HepG2 (cell line): ENCODE measurements around the gene RSPRY1. TPM values are rescaled to one million over a fixed set of nuclear protein-coding genes. Genes with fewer than 3 reads are reported as not detected.

Experiments
- ATAC-seq: fragments of 200-7000 bp; cut with Tn5 transposase; 3 replicates; pipeline ENCODE4 v1.9.1; 2020; ENCODE audit warnings: mild to moderate bottlenecking, moderate library complexity
- BruUV-seq: library from RNA; stranded (reverse); fragments of 400-500 nt; replicated peaks from 2 replicates; lab custom pipeline; 2021; lab: Mats Ljungman, UMichigan
- CTCF ChIA-PET: fragments of 300-600 bp; formaldehyde crosslinking; extraction: SDS; loops from one replicate; lab custom pipeline; 2021; ENCODE audit warnings: low total read pairs, inconsistent platforms, low intra/inter-chr PET ratio; lab: Yijun Ruan, JAX
- POLR2A ChIA-PET: fragments of 350-600 bp; sonication (Branson Sonifier 250); formaldehyde crosslinking; loops from one replicate; lab custom pipeline; 2020; ENCODE audit warnings: antibody characterized with exemption, inconsistent platforms; lab: Yijun Ruan, JAX
- DNase-seq: peaks from one replicate; pipeline ENCODE4 v3.0.0-alpha.2; 2015; ENCODE audit warnings: low spot score
- FAIRE-seq: peaks from 3 replicates; lab custom pipeline; 2011; peaks lifted over from hg19 to GRCh38; lab: Jason Lieb, UNC
- H2AFZ ChIP-seq: one replicate; pipeline ENCODE4 v1.6.1; 2011; ENCODE audit warnings: low read length, inconsistent platforms
- H3K27ac ChIP-seq: fragments of 300-600 bp; 3 replicates; pipeline ENCODE4 v1.8.0; 2011; ENCODE audit warnings: mixed run types, mild to moderate bottlenecking, mixed read lengths, low read length, inconsistent platforms; ENCODE audit not compliant: insufficient read depth; ENCODE audit errors: extremely low read length
- H3K27me3 ChIP-seq, 2 experiments: fragments of 200-600 bp in 1 of 2; 2 replicates in 1 of 2; 3 replicates in 1 of 2; pipeline versions ENCODE4 v1.6.0 to v1.8.0; 2011; ENCODE audit warnings: low read length in 2 of 2, mild to moderate bottlenecking in 2 of 2, moderate library complexity in 2 of 2, inconsistent platforms in 1 of 2; ENCODE audit not compliant: insufficient read depth in 2 of 2, control insufficient read depth in 1 of 2
- H3K36me3 ChIP-seq, 2 experiments: fragments of 200-600 bp in 1 of 2; replicated peaks in 1 of 2; 2 replicates in 1 of 2; 3 replicates in 1 of 2; pipeline versions ENCODE4 v1.5.1 to v1.8.0; 2011; ENCODE audit warnings: low read length in 2 of 2, inconsistent platforms in 1 of 2; ENCODE audit not compliant: insufficient read depth in 2 of 2, control insufficient read depth in 1 of 2
- H3K4me1 ChIP-seq: 2 replicates; pipeline ENCODE4 v1.5.1; 2012; ENCODE audit warnings: low read length, inconsistent platforms; ENCODE audit not compliant: insufficient read depth
- H3K4me2 ChIP-seq: 2 replicates; pipeline ENCODE4 v1.6.0; 2011; ENCODE audit warnings: low read depth, low read length, inconsistent platforms
- H3K4me3 ChIP-seq, 3 experiments: fragments of 200-600 bp in 1 of 3; sonication (generic), shearing (Covaris generic) in 1 of 3; replicated peaks in 1 of 3; 2 replicates each; pipeline ENCODE4 v1.5.1; 2011 to 2016; ENCODE audit warnings: low read length in 3 of 3, inconsistent platforms in 2 of 3, low read depth in 2 of 3, mild to moderate bottlenecking in 2 of 3, control low read depth in 1 of 3, mixed read lengths in 1 of 3; ENCODE audit not compliant: insufficient read depth in 1 of 3
- H3K79me2 ChIP-seq: one replicate; pipeline ENCODE4 v1.6.1; 2011; ENCODE audit warnings: low read length, inconsistent platforms; ENCODE audit not compliant: insufficient read depth
- H3K9ac ChIP-seq: 2 replicates; pipeline ENCODE4 v1.6.0; 2011; ENCODE audit warnings: mild to moderate bottlenecking, low read depth, low read length, inconsistent platforms; ENCODE audit not compliant: insufficient read depth
- H3K9me3 ChIP-seq: 2 replicates; pipeline ENCODE4 v1.5.1; 2012; ENCODE audit warnings: mild to moderate bottlenecking, low read length
- H4K20me1 ChIP-seq: 2 replicates; pipeline ENCODE4 v1.6.0; 2011; ENCODE audit warnings: inconsistent platforms, mild to moderate bottlenecking, low read length, moderate library complexity; ENCODE audit not compliant: insufficient read depth
- AKAP8 ChIP-seq: sonication (generic); formaldehyde crosslinking; IDR thresholded peaks from 2 replicates; pipeline ENCODE4 v1.5.1; 2020; ENCODE audit warnings: mild to moderate bottlenecking, missing genetic modification reagents
- ELF4 ChIP-seq: sonication (generic); formaldehyde crosslinking; IDR thresholded peaks from 2 replicates; pipeline ENCODE4 v1.5.0; 2020; ENCODE audit warnings: missing genetic modification reagents, mild to moderate bottlenecking, moderate library complexity, borderline replicate concordance
- GFI1 ChIP-seq: sonication (generic); formaldehyde crosslinking; IDR thresholded peaks from 2 replicates; pipeline ENCODE4 v1.5.0; 2020; ENCODE audit warnings: missing genetic modification reagents, mild to moderate bottlenecking, borderline replicate concordance
- HMG20A ChIP-seq: IDR thresholded peaks from 2 replicates; pipeline ENCODE4 v1.6.1; 2016; ENCODE audit warnings: borderline replicate concordance
- HOXD1 ChIP-seq: sonication (generic); formaldehyde crosslinking; IDR thresholded peaks from 2 replicates; pipeline ENCODE4 v1.5.0; 2020; ENCODE audit warnings: missing genetic modification reagents
- PHF5A ChIP-seq: IDR thresholded peaks from one replicate; pipeline ENCODE4 v1.6.1; 2018; ENCODE audit warnings: low read depth, missing genetic modification reagents; ENCODE audit not compliant: unreplicated experiment
- STAG1 ChIP-seq: sonication (generic); formaldehyde crosslinking; IDR thresholded peaks from 2 replicates; pipeline ENCODE4 v1.4.0; 2020; ENCODE audit warnings: missing genetic modification reagents
- TAF15 ChIP-seq: fragments of 200-400 bp; formaldehyde crosslinking; IDR thresholded peaks from one replicate; pipeline ENCODE4 v1.6.1; 2018; ENCODE audit warnings: mild to moderate bottlenecking, low read depth, low read length; ENCODE audit not compliant: poor library complexity, severe bottlenecking
- ZKSCAN5 ChIP-seq: sonication (generic); formaldehyde crosslinking; IDR thresholded peaks from 2 replicates; pipeline ENCODE4 v1.5.1; 2020; ENCODE audit warnings: mild to moderate bottlenecking, missing genetic modification reagents
- ZNF234 ChIP-seq: sonication (generic); formaldehyde crosslinking; conservative IDR thresholded peaks from 2 replicates; pipeline ENCODE4 v1.5.1; 2020; ENCODE audit warnings: mild to moderate bottlenecking, missing genetic modification reagents
- ZNF383 ChIP-seq: sonication (generic); formaldehyde crosslinking; IDR thresholded peaks from 2 replicates; pipeline ENCODE4 v1.4.0; 2020; ENCODE audit warnings: missing genetic modification reagents, mild to moderate bottlenecking, borderline replicate concordance
- ZNF605 ChIP-seq: sonication (generic); formaldehyde crosslinking; IDR thresholded peaks from 2 replicates; pipeline ENCODE4 v1.8.0; 2022; ENCODE audit warnings: mild to moderate bottlenecking, missing genetic modification reagents
- ZNF850 ChIP-seq: sonication (generic); formaldehyde crosslinking; conservative IDR thresholded peaks from 2 replicates; pipeline ENCODE4 v1.9.0; 2021; ENCODE audit warnings: mild to moderate bottlenecking, missing genetic modification reagents
- WGBS: methylation state at CpG from one replicate; pipeline ENCODE4 v1.1.6; 2017; ENCODE audit warnings: low lambda C conversion rate; 5-methylcytosine and 5-hydroxymethylcytosine counted together
- in situ Hi-C: cut with HindIII; loops from 2 replicates; pipeline ENCODE4 v1.10.0; 2017; ENCODE audit warnings: low pct_unique_long_range_greater_than_20kb; ENCODE audit not compliant: extremely low pct_ligation_motif_present
- intact Hi-C: fragments of 100-400 bp; cut with micrococcal nuclease; formaldehyde crosslinking; loops from one replicate; pipeline ENCODE4 v1.10.0; 2022; ENCODE audit not compliant: unreplicated experiment
- polyA plus RNA-seq, 8 experiments: library from polyadenylated mRNA; depleted of rRNA in 3 of 8; stranded (reverse) in 7 of 8; unstranded in 1 of 8; fragments of >200 nt; fragmentation: Illumina TruSeq in 4 of 8; extraction: Trizol in 4 of 8; gene quantifications; 2 replicates each; pipeline versions ENCODE4 v1.2.1 to v1.2.3, GENCODE V29; 2011 to 2016; ENCODE audit warnings: low read depth in 4 of 8, missing spikeins in 1 of 8, mixed read lengths in 1 of 8; ENCODE audit not compliant: insufficient read depth in 1 of 8
- total RNA-seq, 5 experiments: library from RNA; depleted of rRNA; stranded (reverse); fragments of >200 nt; fragmentation: Illumina TruSeq; extraction: Trizol; gene quantifications; 2 replicates each; pipeline ENCODE4 v1.2.3, GENCODE V29; 2016; ENCODE audit warnings: low read depth in 1 of 5
- TF ChIP-seq, protein P1 (sequence below): sonication (generic); formaldehyde crosslinking; IDR thresholded peaks from 2 replicates; pipeline ENCODE4 v1.4.0; 2020; ENCODE audit warnings: mild to moderate bottlenecking, low read depth, missing genetic modification reagents
- TF ChIP-seq, protein P2 (sequence below), 2 experiments: IDR thresholded peaks; 2 replicates each; pipeline ENCODE4 v1.6.1; 2011 to 2012; ENCODE audit warnings: low read length in 2 of 2, borderline replicate concordance in 1 of 2, low read depth in 1 of 2, mild to moderate bottlenecking in 1 of 2, moderate library complexity in 1 of 2
- TF ChIP-seq, protein P3 (sequence below): sonication (generic); formaldehyde crosslinking; IDR thresholded peaks from 2 replicates; pipeline ENCODE4 v1.4.0; 2020; ENCODE audit warnings: missing genetic modification reagents
- TF ChIP-seq, protein P4 (sequence below): sonication (generic); formaldehyde crosslinking; IDR thresholded peaks from 2 replicates; pipeline ENCODE4 v1.4.0; 2020; ENCODE audit warnings: missing genetic modification reagents

Gene RSPRY1
- total and polyA plus RNA-seq, 2 of the 13 experiments (the other 11 are each of a cell fraction or from before 2014, with no cell fraction given): 53.4 to 61.0 TPM

DNA sequence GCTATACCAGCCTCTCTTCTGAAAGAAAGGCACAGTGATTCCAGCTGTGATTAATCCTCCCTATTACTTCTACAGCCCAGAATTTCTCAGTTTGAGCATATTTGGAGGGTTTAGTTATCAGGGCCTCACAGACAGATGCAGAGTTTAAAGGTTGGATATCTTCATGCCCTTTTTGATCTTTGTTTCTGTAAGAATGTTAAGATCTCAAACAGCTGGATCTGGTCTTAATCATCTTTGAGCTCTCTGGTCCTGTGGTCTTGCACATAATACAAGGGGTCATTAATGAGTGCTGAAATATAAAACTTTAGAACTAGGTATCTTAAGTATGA, 49.9 kb downstream of the RSPRY1 start (continued):
- TF ChIP-seq ELF4 (no peak), STAG1 (no peak), ZNF850 (no peak), HMG20A (CRISPR knock-in tag) (no peak), ZNF234 (CRISPR knock-in tag) (no peak)
- TF ChIP-seq, protein P1, sequence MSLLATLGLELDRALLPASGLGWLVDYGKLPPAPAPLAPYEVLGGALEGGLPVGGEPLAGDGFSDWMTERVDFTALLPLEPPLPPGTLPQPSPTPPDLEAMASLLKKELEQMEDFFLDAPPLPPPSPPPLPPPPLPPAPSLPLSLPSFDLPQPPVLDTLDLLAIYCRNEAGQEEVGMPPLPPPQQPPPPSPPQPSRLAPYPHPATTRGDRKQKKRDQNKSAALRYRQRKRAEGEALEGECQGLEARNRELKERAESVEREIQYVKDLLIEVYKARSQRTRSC (CRISPR knock-in tag): no peak
- TF ChIP-seq, protein P2, sequence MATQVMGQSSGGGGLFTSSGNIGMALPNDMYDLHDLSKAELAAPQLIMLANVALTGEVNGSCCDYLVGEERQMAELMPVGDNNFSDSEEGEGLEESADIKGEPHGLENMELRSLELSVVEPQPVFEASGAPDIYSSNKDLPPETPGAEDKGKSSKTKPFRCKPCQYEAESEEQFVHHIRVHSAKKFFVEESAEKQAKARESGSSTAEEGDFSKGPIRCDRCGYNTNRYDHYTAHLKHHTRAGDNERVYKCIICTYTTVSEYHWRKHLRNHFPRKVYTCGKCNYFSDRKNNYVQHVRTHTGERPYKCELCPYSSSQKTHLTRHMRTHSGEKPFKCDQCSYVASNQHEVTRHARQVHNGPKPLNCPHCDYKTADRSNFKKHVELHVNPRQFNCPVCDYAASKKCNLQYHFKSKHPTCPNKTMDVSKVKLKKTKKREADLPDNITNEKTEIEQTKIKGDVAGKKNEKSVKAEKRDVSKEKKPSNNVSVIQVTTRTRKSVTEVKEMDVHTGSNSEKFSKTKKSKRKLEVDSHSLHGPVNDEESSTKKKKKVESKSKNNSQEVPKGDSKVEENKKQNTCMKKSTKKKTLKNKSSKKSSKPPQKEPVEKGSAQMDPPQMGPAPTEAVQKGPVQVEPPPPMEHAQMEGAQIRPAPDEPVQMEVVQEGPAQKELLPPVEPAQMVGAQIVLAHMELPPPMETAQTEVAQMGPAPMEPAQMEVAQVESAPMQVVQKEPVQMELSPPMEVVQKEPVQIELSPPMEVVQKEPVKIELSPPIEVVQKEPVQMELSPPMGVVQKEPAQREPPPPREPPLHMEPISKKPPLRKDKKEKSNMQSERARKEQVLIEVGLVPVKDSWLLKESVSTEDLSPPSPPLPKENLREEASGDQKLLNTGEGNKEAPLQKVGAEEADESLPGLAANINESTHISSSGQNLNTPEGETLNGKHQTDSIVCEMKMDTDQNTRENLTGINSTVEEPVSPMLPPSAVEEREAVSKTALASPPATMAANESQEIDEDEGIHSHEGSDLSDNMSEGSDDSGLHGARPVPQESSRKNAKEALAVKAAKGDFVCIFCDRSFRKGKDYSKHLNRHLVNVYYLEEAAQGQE (IDR thresholded peaks at IDR 0.05; ENCODE audit: borderline replicate concordance in 1 of 2, low read depth in 1 of 2, low read length in 2 of 2): no peak
- TF ChIP-seq, all 625 proteins: peak for 0

DNA sequence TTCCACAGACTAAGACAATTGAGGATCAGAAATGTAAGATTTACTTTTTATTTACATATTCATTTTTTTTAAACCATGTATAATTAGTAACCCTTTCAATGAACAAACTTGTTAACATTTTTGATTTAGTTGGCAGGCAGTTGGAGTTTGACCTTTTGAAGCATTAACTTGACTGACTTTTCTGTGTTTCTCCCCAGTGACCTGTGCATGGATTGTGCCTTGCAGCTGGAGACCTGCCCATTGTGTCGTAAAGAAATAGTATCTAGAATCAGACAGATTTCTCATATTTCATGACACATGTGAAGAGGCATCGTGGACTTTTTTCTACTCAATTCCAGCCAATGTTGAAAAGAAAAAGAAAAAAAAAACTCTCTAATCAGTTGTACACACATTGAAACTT, 52.6 kb downstream of the RSPRY1 start:
- H3K4me3 ChIP-seq: no peak overlapping the region
- no peak overlapping the region for H2AFZ ChIP-seq
- CTCF ChIA-PET: no interaction called here
- no peak for DNase-seq
- intact Hi-C loops: no loop called here
- H3K79me2 ChIP-seq: no peaks in the 10 kb centered on the region
- no peak overlapping the region for H3K4me2 ChIP-seq
- BruUV-seq: no TSS peak
- 96% methylated on average over 2 of the region's 2 CpGs for WGBS
- H3K27ac ChIP-seq: no peak overlapping the region
- H3K9me3 ChIP-seq: no peaks in the 10 kb centered on the region
- no peak overlapping the region for H3K9ac ChIP-seq
- H3K27me3 ChIP-seq: no peaks in the 10 kb centered on the region
- peaks cover 23 to 46% of the 10 kb centered on the region in 2 experiments for H3K36me3 ChIP-seq
- in situ Hi-C loops: no loop called here
- POLR2A ChIA-PET: no interaction called here
- no peak for ATAC-seq
- no peak for FAIRE-seq
- no peaks in the 10 kb centered on the region for H4K20me1 ChIP-seq
- H3K4me1 ChIP-seq: peaks cover 7% of the 10 kb centered on the region
- TF ChIP-seq PHF5A: no peak
- TF ChIP-seq GFI1 (CRISPR knock-in tag): no peak
- no peak for TF ChIP-seq AKAP8 (CRISPR knock-in tag)
- TF ChIP-seq ZKSCAN5 (CRISPR knock-in tag): no peak
- TF ChIP-seq HOXD1 (CRISPR knock-in tag): no peak
- TF ChIP-seq, protein P3, sequence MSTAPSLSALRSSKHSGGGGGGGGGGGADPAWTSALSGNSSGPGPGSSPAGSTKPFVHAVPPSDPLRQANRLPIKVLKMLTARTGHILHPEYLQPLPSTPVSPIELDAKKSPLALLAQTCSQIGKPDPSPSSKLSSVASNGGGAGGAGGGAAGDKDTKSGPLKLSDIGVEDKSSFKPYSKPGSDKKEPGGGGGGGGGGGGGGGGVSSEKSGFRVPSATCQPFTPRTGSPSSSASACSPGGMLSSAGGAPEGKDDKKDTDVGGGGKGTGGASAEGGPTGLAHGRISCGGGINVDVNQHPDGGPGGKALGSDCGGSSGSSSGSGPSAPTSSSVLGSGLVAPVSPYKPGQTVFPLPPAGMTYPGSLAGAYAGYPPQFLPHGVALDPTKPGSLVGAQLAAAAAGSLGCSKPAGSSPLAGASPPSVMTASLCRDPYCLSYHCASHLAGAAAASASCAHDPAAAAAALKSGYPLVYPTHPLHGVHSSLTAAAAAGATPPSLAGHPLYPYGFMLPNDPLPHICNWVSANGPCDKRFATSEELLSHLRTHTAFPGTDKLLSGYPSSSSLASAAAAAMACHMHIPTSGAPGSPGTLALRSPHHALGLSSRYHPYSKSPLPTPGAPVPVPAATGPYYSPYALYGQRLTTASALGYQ (CRISPR knock-in tag): no peak
- TF ChIP-seq ZNF605: no peak
- TF ChIP-seq, protein P4, sequence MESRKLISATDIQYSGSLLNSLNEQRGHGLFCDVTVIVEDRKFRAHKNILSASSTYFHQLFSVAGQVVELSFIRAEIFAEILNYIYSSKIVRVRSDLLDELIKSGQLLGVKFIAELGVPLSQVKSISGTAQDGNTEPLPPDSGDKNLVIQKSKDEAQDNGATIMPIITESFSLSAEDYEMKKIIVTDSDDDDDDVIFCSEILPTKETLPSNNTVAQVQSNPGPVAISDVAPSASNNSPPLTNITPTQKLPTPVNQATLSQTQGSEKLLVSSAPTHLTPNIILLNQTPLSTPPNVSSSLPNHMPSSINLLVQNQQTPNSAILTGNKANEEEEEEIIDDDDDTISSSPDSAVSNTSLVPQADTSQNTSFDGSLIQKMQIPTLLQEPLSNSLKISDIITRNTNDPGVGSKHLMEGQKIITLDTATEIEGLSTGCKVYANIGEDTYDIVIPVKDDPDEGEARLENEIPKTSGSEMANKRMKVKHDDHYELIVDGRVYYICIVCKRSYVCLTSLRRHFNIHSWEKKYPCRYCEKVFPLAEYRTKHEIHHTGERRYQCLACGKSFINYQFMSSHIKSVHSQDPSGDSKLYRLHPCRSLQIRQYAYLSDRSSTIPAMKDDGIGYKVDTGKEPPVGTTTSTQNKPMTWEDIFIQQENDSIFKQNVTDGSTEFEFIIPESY (CRISPR knock-in tag): no peak
- no peak for TF ChIP-seq TAF15
- no peak for TF ChIP-seq ZNF383 (CRISPR knock-in tag)
